Stimulated activated CD8-positive, alpha-beta memory T cell treated with anti-CD3 and anti-CD28 coated beads, Interleukin-15, amount 100 ng/mL, for 24 hours (primary cell): ENCODE measurements around the gene CASP2.

Experiments
- DNase-seq: peaks from one replicate; pipeline ENCODE4 v3.0.0-alpha.2; 2020; ENCODE audit warnings: low read depth

CASP2 gene

DNA sequence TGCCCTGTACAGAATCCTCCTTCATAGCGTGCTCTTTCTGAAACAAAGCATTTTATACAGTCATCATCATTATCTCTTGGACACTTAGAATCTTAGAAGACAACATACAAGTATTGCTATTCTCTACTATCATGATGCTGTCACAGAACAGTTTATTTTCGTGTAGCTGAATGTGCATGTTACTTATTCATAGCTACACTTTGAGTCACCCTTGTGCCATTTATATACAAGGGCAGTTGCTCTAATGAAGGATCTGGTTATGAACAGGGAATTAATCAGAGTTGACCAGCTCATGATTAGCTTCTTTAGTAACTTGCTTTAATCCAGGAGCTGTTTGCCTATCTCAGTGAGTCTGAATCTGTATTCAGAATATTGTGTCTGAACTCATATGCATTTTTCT is 11.2 kb downstream of the CASP2 start:
- DNase-seq, result no peak

DNA sequence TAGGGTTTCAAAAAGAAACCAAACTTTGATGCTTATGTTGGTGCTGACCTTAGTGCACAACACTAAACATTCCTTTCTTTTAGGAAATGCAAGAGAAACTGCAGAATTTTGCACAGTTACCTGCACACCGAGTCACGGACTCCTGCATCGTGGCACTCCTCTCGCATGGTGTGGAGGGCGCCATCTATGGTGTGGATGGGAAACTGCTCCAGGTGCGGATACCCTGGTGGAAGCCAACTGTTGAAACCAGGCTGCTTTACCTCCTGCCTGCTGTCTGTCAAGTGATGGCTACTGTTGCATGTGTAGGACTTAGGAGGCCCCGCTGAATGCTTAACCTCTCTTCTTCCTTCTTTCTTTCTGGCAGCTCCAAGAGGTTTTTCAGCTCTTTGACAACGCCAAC is 11.7 kb downstream of the CASP2 start:
- DNase-seq, result no peak

- DNase-seq, result no peak
Measured at GRCh38 chr7:143300959-143301935, 13.1 kb downstream of the CASP2 start.

DNA sequence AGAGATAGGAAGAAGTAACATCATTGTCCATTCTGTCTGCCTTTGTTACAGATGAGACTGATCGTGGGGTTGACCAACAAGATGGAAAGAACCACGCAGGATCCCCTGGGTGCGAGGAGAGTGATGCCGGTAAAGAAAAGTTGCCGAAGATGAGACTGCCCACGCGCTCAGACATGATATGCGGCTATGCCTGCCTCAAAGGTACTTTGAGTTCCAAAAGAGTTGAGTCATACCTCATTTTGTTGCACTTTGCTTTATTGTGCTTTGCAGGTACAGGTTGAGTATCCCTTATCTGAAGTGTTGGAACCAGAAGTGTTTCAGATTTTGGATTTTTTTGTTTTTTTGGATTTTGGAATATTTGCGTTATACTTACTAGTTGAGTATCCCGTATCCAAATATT is 15.6 kb downstream of the CASP2 start:
- DNase-seq, result no peak

GRCh38 chr7:143304938-143305337 is 16.8 kb downstream of the CASP2 start:
- DNase-seq, result no peak

DNA sequence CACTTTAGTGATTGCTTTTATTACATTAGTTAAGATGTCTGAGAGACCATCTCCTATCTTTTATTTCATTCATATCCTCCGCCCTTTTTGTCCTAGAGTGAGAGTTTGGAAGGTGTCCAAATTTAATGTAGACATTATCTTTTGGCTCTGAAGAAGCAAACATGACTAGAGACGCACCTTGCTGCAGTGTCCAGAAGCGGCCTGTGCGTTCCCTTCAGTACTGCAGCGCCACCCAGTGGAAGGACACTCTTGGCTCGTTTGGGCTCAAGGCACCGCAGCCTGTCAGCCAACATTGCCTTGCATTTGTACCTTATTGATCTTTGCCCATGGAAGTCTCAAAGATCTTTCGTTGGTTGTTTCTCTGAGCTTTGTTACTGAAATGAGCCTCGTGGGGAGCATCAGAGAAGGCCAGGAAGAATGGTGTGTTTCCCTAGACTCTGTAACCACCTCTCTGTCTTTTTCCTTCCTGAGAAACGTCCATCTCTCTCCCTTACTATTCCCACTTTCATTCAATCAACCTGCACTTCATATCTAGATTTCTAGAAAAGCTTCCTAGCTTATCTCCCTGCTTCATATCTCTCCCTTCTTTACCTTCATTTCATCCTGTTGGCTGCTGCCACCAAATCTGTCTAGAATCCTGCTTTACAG is 17.4 kb downstream of the CASP2 start:
- peak; percentile 34 for DNase-seq

DNA sequence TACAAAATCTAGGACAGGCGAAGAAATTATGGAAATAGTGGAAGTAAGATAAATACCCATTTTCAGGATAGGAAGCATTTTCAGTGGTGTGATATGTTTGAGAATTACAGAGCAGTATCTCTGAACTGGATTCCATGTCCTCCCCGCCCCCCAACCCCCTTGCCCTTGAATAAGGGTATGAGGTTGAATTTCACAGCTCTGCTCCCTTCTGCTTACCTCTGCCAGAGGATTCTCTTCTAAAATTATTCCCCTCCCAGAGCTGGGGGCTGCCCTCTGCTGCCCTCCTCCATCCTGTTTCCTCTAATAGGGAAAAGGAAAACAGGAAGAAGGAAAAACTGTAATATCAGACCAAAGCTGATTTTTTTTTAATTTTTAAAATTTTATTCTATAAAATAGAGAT is 20.5 kb downstream of the CASP2 start:
- no peak for DNase-seq

DNA sequence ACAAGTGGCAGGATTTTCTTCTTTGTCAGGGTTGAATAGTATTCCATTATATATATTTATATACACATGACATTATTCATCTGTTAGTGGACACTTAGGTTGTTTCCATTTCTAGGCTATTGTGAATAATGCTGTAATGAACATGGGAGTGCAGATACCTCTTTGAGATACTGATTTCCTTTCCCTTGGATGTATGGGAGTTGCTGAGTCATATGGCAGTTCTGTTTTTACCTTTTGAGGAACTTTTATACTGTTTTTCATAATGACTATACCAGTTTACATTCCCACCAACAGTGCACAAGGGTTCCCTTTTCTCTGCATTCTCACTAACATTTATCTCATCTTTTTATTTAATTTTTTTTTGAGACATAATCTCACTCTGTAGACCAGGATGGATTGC is 26.0 kb downstream of the CASP2 start:
- no peak for DNase-seq

DNA sequence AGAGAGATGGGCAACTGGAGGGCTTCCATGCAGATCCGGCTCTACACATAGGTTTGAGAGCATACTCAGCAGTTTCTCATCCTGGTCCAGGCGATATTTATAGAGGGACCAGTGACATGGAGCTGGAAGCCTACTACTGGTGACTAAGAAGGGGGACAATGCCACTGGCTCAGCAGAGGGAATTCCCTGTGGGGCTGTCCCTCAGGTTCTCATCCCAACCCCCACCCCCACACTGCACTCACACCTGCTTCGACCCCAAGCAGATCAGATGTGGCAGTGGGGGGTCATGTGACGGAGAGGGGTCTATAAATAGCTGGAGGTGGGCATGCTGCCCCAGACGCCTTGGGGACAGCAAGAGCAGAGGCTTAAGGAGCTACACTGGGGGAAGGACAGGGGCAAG is 27.6 kb downstream of the CASP2 start, which contains the start of gene CLCN1:
Gene CLCN1, plus strand, starts transcription at position 336 of the 400 bp plus-strand sequence. CDS start 102 bp downstream, outside the sequence.
- DNase-seq, result no peak

GRCh38 chr7:143316492-143316891 is 28.3 kb downstream of the CASP2 start:
- DNase-seq, result no peak

DNA sequence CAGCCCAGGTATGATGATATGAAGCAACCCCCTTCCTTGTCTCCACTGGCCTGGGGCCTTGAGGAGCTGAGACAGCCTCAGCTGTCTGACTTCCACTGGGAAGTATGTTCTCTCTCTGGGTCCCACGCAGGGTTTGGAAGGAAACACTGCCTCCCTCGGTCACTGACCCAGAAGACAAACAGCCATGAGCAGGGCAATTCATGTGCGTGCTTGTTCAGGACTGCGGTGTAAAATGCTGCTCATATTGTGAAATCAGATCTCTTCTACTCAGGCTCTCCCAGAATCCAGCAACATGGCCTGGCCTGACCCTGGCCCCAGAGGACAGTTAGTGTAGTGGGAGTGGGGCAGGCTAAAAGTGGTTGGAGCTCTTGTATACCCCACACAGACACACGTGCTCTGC is 30.5 kb downstream of the CASP2 start:
- no peak for DNase-seq

DNA sequence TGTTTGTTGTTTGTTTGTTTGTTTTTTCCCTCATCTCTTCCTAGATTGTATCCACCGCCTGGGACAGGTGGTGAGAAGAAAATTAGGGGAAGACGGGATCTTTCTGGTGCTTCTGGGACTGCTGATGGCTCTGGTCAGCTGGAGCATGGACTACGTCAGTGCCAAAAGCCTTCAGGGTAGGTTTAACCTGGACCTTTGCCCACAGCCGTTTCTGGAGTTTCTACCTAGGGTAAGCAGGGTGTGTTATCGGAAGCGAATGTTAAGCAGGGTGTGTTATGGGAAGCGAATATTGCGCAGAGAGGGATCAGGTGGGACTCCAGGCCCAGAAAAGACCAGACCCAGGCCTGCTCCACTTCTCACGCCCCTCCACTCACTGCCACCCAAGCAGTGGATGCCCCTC is 32.5 kb downstream of the CASP2 start:
- DNase-seq, result no peak

DNA sequence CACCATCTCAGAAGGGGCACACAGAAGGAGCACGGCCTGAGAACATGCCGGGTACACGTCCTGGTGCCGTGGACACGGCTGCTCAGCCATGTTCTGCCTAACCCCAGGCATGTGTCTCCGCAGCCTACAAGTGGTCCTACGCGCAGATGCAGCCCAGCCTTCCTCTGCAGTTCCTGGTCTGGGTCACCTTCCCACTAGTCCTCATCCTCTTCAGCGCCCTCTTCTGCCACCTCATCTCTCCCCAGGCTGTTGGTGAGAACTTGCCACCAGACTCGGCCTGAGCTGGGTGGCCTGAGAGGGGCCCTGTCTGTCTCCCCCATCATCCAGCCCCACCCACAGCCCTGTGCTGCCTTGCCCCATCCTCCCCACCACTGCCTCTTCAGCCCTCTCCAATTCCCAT is 33.1 kb downstream of the CASP2 start:
- no peak for DNase-seq

DNA sequence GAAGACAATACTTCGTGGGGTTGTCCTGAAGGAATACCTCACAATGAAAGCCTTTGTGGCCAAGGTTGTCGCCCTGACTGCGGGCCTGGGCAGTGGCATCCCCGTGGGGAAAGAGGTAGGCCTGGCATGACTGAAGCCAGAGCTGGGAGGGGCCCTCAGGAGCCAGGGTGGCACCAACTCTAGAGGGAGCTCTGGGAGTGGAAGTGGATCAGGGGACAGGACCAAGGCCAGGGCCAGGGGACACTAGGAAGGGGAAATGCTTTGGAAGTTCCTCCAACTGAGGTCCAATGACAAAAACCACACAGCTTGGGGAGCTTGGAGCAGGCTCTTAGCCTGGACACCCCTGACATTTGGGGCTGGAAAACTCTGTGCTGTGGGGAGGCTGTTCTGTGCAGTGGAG is 33.6 kb downstream of the CASP2 start:
- no peak for DNase-seq

DNA sequence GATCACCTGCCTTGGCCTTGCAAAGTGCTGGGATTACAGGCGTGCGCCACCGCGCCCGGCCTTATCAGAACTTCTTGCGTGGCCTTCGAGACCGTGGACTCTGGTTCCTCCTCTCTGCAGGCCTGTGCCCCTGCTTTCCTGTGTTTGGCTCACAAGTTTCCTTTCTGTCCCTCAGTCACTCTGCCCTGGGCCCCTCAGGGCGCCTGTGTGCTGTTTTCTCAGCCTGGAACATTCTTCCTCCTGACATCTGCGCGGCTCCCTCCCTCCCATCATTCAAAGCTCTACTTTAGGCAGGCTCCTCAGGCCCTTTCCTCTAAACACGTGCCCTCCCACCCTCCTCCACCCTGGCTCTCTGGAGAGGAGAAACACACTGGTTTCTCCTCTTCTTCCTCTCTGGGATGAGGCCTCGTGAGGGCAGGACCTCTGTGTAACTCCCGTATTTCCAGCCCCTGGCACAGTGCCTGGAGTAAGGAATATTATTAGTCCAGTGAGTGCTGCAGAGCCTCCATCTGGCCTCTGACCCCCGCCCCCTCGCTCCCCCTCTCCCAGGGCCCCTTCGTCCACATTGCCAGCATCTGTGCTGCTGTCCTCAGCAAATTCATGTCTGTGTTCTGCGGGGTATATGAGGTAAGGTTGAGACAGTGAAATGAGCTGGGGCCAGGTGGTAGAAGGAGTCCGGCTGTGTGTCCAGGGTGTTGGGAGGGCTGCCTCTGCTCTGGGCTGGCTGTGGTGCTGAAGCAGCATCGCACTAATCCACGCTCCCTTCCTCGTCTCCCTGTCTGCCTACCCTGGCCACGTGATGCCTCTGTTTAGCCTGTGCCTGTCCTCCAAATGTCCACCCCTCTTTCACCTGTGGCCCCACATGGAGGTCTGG is 34.8 kb downstream of the CASP2 start:
- DNase-seq, result no peak

DNA sequence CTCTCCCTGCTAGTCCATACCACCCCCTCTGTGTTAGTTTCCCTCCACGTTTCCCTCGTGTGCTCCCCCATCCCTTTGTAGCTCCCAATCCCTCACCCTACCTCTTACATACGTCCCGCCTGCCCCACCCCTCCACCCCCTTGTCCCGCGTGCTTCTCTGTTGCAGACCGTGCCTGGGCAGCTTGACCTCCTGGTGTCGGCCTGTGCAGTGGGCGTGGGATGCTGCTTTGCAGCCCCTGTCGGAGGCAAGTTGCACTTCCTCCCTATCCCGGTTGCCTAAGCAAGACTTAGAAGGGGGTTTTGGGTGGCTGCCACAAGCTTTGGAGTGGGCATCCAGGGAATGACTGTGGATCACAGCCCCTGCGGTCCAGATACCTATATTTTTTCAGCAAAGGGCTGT is 35.5 kb downstream of the CASP2 start:
- no peak for DNase-seq

DNA sequence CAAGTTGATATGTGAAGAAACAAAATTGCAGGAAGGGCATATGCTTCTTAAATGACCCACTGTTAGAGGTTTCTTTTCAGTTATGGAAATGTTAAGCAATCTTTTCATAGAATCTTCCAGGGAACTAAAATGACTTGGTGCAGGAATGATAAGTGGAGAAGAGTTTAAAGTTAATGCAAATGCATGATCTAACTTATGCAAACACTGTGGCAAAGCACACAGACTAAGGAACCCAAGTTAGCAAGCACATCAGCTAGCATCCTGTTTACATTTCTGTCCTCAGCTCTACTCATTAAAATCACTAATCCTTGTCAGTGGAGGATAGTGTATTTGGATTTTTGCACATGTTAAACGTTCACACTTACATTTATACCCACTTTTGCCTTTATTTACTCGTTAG is 37.1 kb downstream of the CASP2 start:
- no peak for DNase-seq

DNA sequence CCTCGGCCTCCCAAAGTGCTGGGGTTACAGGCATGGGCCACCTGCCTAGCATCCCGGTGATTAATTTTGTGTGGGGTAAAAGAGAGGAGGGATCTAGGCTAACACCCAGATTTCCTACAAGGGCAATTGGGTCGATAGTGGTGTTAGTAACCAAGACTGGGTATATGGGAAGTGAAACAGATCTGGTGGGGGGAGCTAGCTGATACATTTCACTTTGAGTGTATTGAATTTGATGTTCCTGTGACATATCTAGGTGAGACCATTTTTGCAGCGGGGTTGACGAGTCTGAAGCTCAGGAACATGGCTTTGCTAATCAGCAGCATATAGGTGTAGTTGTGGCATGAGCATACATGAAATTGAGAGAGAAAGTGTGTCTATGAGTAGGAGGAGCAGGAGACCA is 39.8 kb downstream of the CASP2 start:
- DNase-seq, result no peak

- DNase-seq, result no peak
Measured at GRCh38 chr7:143329471-143330170, 41.5 kb downstream of the CASP2 start.

GRCh38 chr7:143331179-143331801 is 43.1 kb downstream of the CASP2 start:
- no peak for DNase-seq

- DNase-seq, result no peak
Measured at GRCh38 chr7:143334244-143334643, 46.1 kb downstream of the CASP2 start.
